Right atrium auricular region (tissue), 2 donors: ENCODE measurements around the gene ADORA1. TPM values are rescaled to one million over a fixed set of nuclear protein-coding genes. Genes with fewer than 3 reads are reported as not detected.

Source experiments
- DNase-seq: peaks from one replicate; pipeline ENCODE4 v3.0.0-alpha.2; 2019; ENCODE audit warnings: low spot score
- H3K27ac ChIP-seq, 2 donors: fragments of 200-600 bp; sonication (generic); 1 replicate in 1 of 2; 2 replicates in 1 of 2; pipeline ENCODE4 v1.5.1; 2016 to 2019
- H3K27me3 ChIP-seq, 2 donors: fragments of 200-600 bp; sonication (generic); one replicate each; pipeline versions ENCODE4 v1.5.1 to v1.6.0; 2017 to 2019
- H3K36me3 ChIP-seq: fragments of 200-600 bp; sonication (generic); one replicate; pipeline ENCODE4 v1.5.1; 2016
- H3K4me1 ChIP-seq, 2 donors: fragments of 200-600 bp; sonication (generic); one replicate each; pipeline versions ENCODE4 v1.5.1 to v1.6.0; 2017 to 2019
- H3K4me3 ChIP-seq, 2 donors: fragments of 200-600 bp; sonication (generic); 1 replicate in 1 of 2; 2 replicates in 1 of 2; pipeline ENCODE4 v1.5.1; 2017 to 2019; ENCODE audit warnings: mild to moderate bottlenecking in 1 of 2, moderate library complexity in 1 of 2
- H3K9me3 ChIP-seq, 2 donors: fragments of 200-600 bp; sonication (generic); one replicate each; pipeline ENCODE4 v1.5.1; 2019
- total RNA-seq, 2 donors: library from RNA; depleted of rRNA; stranded (reverse); fragments of >200 nt; gene quantifications; one replicate each; pipeline ENCODE4 v1.1.0, GENCODE V29; 2016
- TF ChIP-seq, protein P1 (sequence below), 2 donors: fragments of 200-600 bp; sonication (generic); IDR thresholded peaks; one replicate each; pipeline ENCODE4 v1.5.1; 2019; ENCODE audit warnings: antibody characterized with exemption in 2 of 2

ADORA1 gene
- total RNA-seq, 2 donors from 2014 or later: 9.4 to 15.1 TPM

DNA sequence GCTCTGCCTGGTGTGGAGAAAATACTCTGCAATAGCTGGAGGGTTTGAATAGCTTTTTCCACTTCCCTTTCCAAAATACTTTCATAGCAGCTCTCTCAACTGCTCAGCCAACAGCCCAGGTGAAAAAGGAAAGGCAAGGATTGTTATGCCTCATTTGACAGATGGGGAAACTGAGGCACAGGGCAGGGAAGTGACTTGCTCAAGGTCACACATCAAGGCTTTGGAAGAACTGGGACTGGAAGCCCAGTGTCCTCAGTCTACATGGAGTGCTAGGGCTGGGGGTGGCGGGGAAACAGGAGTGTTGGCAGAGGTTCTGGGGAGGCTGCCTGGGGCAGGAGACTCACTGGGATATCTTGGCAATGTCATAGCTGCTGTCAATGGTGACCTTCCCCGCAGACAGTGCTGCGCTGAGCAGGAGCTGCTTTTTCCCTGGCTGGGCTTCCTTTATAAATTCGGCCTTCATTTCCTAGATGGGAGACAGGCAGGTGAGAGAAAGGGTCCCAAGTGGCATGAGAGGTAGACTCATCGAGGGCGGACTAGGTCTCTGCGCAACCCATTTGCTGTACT, 54.9 kb downstream of the ADORA1 start:
- TF ChIP-seq, protein P1, sequence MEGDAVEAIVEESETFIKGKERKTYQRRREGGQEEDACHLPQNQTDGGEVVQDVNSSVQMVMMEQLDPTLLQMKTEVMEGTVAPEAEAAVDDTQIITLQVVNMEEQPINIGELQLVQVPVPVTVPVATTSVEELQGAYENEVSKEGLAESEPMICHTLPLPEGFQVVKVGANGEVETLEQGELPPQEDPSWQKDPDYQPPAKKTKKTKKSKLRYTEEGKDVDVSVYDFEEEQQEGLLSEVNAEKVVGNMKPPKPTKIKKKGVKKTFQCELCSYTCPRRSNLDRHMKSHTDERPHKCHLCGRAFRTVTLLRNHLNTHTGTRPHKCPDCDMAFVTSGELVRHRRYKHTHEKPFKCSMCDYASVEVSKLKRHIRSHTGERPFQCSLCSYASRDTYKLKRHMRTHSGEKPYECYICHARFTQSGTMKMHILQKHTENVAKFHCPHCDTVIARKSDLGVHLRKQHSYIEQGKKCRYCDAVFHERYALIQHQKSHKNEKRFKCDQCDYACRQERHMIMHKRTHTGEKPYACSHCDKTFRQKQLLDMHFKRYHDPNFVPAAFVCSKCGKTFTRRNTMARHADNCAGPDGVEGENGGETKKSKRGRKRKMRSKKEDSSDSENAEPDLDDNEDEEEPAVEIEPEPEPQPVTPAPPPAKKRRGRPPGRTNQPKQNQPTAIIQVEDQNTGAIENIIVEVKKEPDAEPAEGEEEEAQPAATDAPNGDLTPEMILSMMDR (IDR thresholded peaks at IDR 0.05): no peak
- no peak overlapping the region for H3K4me3 ChIP-seq
- no peaks in the 10 kb centered on the region for H3K27me3 ChIP-seq
- H3K27ac ChIP-seq: no peak overlapping the region
- H3K9me3 ChIP-seq: no peaks in the 10 kb centered on the region
- no peaks in the 10 kb centered on the region for H3K36me3 ChIP-seq
- DNase-seq: no peak
- H3K4me1 ChIP-seq: peaks cover 0 to 7% of the 10 kb centered on the region in 2 donors

DNA sequence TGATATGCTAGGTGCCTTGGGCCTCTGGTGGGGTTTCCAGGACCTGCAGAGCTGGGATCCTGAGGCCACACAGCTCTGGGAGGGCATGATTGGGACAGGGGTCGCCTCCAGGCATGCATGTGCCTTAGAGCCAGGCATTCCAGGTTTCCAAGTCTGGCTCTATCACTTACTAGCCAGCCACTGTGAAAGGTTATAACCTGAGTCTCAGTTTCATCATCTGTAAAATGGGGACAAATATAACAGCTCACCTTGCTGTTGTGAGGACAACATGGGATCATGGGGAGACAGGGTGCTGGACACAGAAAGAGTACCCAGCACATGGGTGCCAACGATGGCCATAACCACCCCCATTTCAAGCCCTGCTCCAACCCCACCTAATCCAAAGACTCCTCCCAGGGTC, 56.3 kb downstream of the ADORA1 start:
- no peak overlapping the region for H3K27ac ChIP-seq
- no peaks in the 10 kb centered on the region for H3K9me3 ChIP-seq
- no peaks in the 10 kb centered on the region for H3K27me3 ChIP-seq
- peaks cover 0 to 7% of the 10 kb centered on the region in 2 donors for H3K4me1 ChIP-seq
- TF ChIP-seq, protein P1 (IDR thresholded peaks at IDR 0.05): no peak
- no peak overlapping the region for H3K4me3 ChIP-seq
- no peaks in the 10 kb centered on the region for H3K36me3 ChIP-seq
- DNase-seq: no peak

DNA sequence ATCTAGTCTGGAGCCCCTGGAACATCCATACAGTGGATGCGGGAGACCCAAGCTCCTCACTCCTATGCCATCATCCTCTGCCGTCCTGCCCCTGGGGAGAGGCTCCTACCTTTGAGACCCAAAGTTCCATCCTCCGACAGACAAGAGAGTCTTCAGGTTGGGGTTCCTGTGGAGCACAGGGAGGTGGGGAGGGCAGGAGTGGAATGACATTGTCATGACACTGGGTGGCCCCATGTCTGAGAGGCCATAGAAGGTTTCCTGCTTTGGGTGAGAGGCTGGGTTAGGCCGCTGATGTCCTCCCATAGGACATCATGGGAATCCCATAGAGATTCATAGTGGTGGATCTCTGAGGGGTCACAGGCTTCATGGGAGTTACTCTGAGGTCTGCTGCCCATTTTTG, 56.9 kb downstream of the ADORA1 start:
- no peak overlapping the region for H3K4me3 ChIP-seq
- peaks cover 0 to 7% of the 10 kb centered on the region in 2 donors for H3K4me1 ChIP-seq
- DNase-seq: no peak
- H3K9me3 ChIP-seq: no peaks in the 10 kb centered on the region
- TF ChIP-seq, protein P1 (IDR thresholded peaks at IDR 0.05): no peak
- no peaks in the 10 kb centered on the region for H3K36me3 ChIP-seq
- H3K27ac ChIP-seq: no peak overlapping the region
- H3K27me3 ChIP-seq: no peaks in the 10 kb centered on the region

DNA sequence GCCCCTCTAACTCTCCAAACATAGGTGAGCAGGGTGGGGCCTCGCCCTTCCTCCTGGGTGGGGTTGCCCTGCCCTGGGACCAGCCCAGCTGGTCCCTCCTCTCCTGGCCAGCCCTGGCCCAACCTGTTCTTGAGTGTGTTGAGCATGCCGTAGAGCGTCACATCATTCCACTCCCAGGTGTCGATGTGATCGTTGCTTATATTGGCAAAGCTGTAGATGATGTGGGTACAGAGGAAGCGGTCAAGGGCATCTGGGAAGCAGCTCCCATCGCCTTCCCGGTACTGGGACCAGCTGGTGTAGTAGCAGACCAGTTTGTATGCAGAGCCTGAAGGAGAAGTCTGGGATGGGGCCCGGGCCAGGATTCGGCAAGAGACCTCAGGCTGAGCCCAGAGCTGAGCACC, 57.5 kb downstream of the ADORA1 start:
- TF ChIP-seq, protein P1 (IDR thresholded peaks at IDR 0.05): no peak
- Histone ChIP-seq H3K27ac (no peak overlapping the region), H3K27me3 (no peaks in the 10 kb centered on the region), H3K4me3 (no peak overlapping the region), H3K9me3 (no peaks in the 10 kb centered on the region), H3K4me1 (peaks cover 0 to 7% of the 10 kb centered on the region in 2 donors), H3K36me3 (no peaks in the 10 kb centered on the region)
- DNase-seq: no peak

DNA sequence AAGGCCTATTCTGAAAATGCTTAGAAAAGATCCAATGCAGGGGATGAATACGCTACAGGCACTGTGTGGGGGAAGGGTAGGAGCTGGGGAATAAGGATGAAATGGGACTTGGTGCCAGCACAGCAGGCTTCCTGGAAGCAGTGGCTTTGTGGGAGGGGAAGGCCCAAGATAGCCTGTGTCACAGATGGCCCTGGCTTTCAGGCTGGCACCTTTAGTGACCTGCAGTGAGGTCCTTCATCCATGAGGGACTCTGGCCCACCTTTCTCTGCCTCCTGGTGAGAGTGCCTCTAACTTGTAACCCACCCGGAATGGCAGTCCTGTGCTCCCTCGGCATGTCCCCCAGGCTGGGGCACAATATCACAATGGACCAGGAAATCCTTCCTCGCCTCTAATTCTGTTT, 58.1 kb downstream of the ADORA1 start:
- H3K4me3 ChIP-seq: no peak overlapping the region
- TF ChIP-seq, protein P1 (IDR thresholded peaks at IDR 0.05): no peak
- H3K4me1 ChIP-seq: peaks cover 0 to 7% of the 10 kb centered on the region in 2 donors
- H3K27me3 ChIP-seq: no peaks in the 10 kb centered on the region
- H3K27ac ChIP-seq: no peak overlapping the region
- no peaks in the 10 kb centered on the region for H3K9me3 ChIP-seq
- no peaks in the 10 kb centered on the region for H3K36me3 ChIP-seq
- no peak for DNase-seq

DNA sequence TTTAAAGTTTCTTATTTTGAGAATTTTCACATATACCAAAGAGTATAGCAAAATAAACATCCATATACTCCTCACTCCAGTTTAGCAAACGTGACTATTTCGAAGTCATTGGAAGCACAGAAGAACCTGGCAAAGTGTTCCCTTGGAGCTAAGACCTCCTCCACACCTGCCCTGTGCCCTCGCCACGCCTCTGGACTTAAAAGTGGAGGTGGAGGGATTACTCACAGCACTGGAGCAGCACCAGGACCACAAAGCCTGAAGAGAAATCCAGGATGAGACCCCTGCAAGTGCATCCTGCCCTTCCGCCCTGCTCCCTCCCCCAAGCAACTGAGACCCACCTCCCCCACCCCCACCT, 58.5 kb downstream of the ADORA1 start:
- DNase-seq: no peak
- no peaks in the 10 kb centered on the region for H3K27me3 ChIP-seq
- no peak overlapping the region for H3K27ac ChIP-seq
- TF ChIP-seq, protein P1 (IDR thresholded peaks at IDR 0.05): no peak
- no peaks in the 10 kb centered on the region for H3K36me3 ChIP-seq
- H3K4me1 ChIP-seq: peaks cover 0 to 7% of the 10 kb centered on the region in 2 donors
- no peak overlapping the region for H3K4me3 ChIP-seq
- no peaks in the 10 kb centered on the region for H3K9me3 ChIP-seq
